Endodermal cell (in vitro differentiated cells): ENCODE results near the gene ERBB4. TPM values are rescaled to one million over a fixed set of nuclear protein-coding genes. Genes with fewer than 3 reads are reported as not detected.
"Not testable (repeated sequence)": the region's sequence is repeated elsewhere in the genome, so short reads cannot be mapped to it uniquely, and the experiment has no call there.

Experiments used
- DNase-seq: peaks from one replicate; pipeline ENCODE4 v3.0.0-alpha.2; 2017
- H3K27ac ChIP-seq: 2 replicates; pipeline ENCODE4 v1.5.1; 2013; ENCODE audit warnings: mild to moderate bottlenecking, low read depth, low read length, moderate library complexity
- H3K27me3 ChIP-seq: 2 replicates; pipeline ENCODE4 v1.6.1; 2013; ENCODE audit warnings: mild to moderate bottlenecking, low read length, moderate library complexity; ENCODE audit not compliant: insufficient read depth, control insufficient read depth, poor library complexity, severe bottlenecking
- H3K36me3 ChIP-seq: 2 replicates; pipeline ENCODE4 v1.7.0; 2013; ENCODE audit warnings: mild to moderate bottlenecking, low read length, moderate library complexity; ENCODE audit not compliant: control insufficient read depth, insufficient read depth
- H3K4me1 ChIP-seq: one replicate; pipeline ENCODE4 v1.7.0; 2013; ENCODE audit warnings: low read length; ENCODE audit not compliant: control insufficient read depth, insufficient read depth
- H3K4me3 ChIP-seq: 2 replicates; pipeline ENCODE4 v1.5.1; 2013; ENCODE audit warnings: mild to moderate bottlenecking, low read length, moderate library complexity
- H3K9ac ChIP-seq: 2 replicates; pipeline ENCODE4 v1.6.1; 2013; ENCODE audit warnings: mild to moderate bottlenecking, low read length, moderate library complexity; ENCODE audit not compliant: poor library complexity, severe bottlenecking; ENCODE audit errors: extremely low read depth
- H3K9me3 ChIP-seq: 2 replicates; pipeline ENCODE4 v1.6.1; 2013; ENCODE audit warnings: mild to moderate bottlenecking, low read length, moderate library complexity; ENCODE audit not compliant: control insufficient read depth
- H3K27ac Mint-ChIP-seq: 2 replicates; pipeline ENCODE4 v1.8.0; 2020; ENCODE audit warnings: mixed read lengths
- H3K27me3 Mint-ChIP-seq: 2 replicates; pipeline ENCODE4 v1.8.0; 2021; ENCODE audit warnings: mild to moderate bottlenecking, mixed read lengths; ENCODE audit not compliant: insufficient read depth
- H3K36me3 Mint-ChIP-seq: 2 replicates; pipeline ENCODE4 v1.8.0; 2020; ENCODE audit warnings: low read depth, mixed read lengths
- H3K4me1 Mint-ChIP-seq: 2 replicates; pipeline ENCODE4 v1.8.0; 2020; ENCODE audit warnings: mixed read lengths
- H3K4me3 Mint-ChIP-seq: 2 replicates; pipeline ENCODE4 v1.8.0; 2020; ENCODE audit warnings: mild to moderate bottlenecking, moderate library complexity, mixed read lengths
- H3K9me3 Mint-ChIP-seq: 2 replicates; pipeline ENCODE4 v1.8.0; 2020; ENCODE audit warnings: mild to moderate bottlenecking, mixed read lengths
- WGBS, 2 experiments: methylation state at CpG; one replicate each; pipeline versions ENCODE4 v1.1.5 to v1.1.7; 2013; ENCODE audit warnings: missing lambda C conversion rate in 2 of 2, mixed read lengths in 1 of 2; ENCODE audit not compliant: insufficient coverage in 1 of 2, insufficient read length in 1 of 2; 5-methylcytosine and 5-hydroxymethylcytosine counted together
- total RNA-seq, 2 donors: library from RNA; stranded (reverse); fragmentation: NEBNext Ultra II Directional in 1 of 2; extraction: Animal tissue kit (Norgen Biotek cat#: 25700) in 1 of 2; gene quantifications; 2 replicates in 1 of 2; 3 replicates in 1 of 2; pipeline ENCODE4 v1.2.1, GENCODE V29; 2021
- TF ChIP-seq, protein P1 (sequence below): fragments of 200-600 bp; sonication (generic); conservative IDR thresholded peaks from 2 replicates; pipeline ENCODE4 v1.5.0; 2021; ENCODE audit warnings: antibody characterized with exemption, mild to moderate bottlenecking

Gene ERBB4
- total RNA-seq, 2 donors from 2014 or later = 154 to 158 TPM

DNA sequence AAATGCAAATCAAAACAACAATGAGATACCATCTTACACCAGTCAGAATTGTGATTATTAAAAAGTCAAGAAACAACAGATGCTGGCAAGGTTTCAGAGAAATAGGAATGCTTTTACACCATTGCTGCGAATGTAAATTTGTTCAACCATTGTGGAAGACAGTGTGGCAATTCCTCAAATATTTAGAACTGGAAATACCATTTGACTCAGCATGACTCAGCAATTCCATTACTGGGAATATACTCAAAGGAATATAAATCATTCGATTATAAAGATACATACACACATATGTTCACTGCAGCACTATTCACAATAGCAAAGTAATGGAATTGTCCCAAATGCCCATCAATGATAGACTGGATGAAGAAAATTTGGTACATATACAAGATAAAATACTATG, 516.7 kb downstream of the ERBB4 start:
- TF ChIP-seq, protein P1, sequence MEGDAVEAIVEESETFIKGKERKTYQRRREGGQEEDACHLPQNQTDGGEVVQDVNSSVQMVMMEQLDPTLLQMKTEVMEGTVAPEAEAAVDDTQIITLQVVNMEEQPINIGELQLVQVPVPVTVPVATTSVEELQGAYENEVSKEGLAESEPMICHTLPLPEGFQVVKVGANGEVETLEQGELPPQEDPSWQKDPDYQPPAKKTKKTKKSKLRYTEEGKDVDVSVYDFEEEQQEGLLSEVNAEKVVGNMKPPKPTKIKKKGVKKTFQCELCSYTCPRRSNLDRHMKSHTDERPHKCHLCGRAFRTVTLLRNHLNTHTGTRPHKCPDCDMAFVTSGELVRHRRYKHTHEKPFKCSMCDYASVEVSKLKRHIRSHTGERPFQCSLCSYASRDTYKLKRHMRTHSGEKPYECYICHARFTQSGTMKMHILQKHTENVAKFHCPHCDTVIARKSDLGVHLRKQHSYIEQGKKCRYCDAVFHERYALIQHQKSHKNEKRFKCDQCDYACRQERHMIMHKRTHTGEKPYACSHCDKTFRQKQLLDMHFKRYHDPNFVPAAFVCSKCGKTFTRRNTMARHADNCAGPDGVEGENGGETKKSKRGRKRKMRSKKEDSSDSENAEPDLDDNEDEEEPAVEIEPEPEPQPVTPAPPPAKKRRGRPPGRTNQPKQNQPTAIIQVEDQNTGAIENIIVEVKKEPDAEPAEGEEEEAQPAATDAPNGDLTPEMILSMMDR = no peak
- no peaks in the 10 kb centered on the region for H3K9me3 ChIP-seq
- H3K9me3 Mint-ChIP-seq = no peaks in the 10 kb centered on the region
- no peaks in the 10 kb centered on the region for H3K36me3 ChIP-seq
- H3K36me3 Mint-ChIP-seq = no peaks in the 10 kb centered on the region
- H3K9ac ChIP-seq = no peak overlapping the region
- H3K4me3 ChIP-seq = no peak overlapping the region
- no peak overlapping the region for H3K27ac ChIP-seq
- H3K4me3 Mint-ChIP-seq = no peak overlapping the region
- no peaks in the 10 kb centered on the region for H3K4me1 Mint-ChIP-seq
- no peaks in the 10 kb centered on the region for H3K27me3 Mint-ChIP-seq
- no peak for DNase-seq
- WGBS, 2 experiments = 60 to 94% methylated on average over 1 to 2 of the region's 2 CpGs
- no peaks in the 10 kb centered on the region for H3K27me3 ChIP-seq
- H3K4me1 ChIP-seq = no peaks in the 10 kb centered on the region
- H3K27ac Mint-ChIP-seq = no peak overlapping the region

DNA sequence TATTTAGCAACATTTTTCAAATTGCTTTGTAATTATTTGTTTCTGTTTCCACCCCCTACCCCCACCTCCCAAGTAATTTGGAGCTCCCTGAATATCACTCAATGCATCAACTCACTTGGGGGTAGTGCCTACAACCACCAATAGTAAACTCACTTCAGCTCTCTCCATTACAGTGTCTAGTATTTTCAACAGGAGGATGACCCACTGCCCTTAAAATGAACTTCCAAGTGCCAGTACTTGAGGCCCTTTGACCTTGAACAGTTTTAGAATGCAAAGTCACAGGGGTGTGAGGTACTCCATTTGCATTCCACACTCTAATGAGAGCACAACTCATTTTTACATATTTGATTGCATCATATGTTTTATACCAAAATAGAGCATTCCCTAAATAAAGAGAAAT, 523.0 kb downstream of the ERBB4 start:
- DNase-seq = no peak
- Mint-ChIP-seq H3K36me3 (no peaks in the 10 kb centered on the region), H3K4me3 (no peak overlapping the region), H3K9me3 (no peaks in the 10 kb centered on the region), H3K27me3 (no peaks in the 10 kb centered on the region), H3K4me1 (no peaks in the 10 kb centered on the region), H3K27ac (peak overlapping the region; percentile 26)
- Histone ChIP-seq H3K27me3 (no peaks in the 10 kb centered on the region), H3K9ac (no peak overlapping the region), H3K36me3 (no peaks in the 10 kb centered on the region), H3K9me3 (peaks cover 7% of the 10 kb centered on the region), H3K4me3 (no peak overlapping the region), H3K27ac (no peak overlapping the region), H3K4me1 (no peaks in the 10 kb centered on the region)
- TF ChIP-seq, protein P1 = no peak

- no peaks in the 10 kb centered on the region for H3K4me1 ChIP-seq
- H3K27me3 ChIP-seq = no peaks in the 10 kb centered on the region
- Mint-ChIP-seq H3K36me3 (no peaks in the 10 kb centered on the region), H3K4me1 (no peaks in the 10 kb centered on the region), H3K4me3 (no peak overlapping the region), H3K9me3 (no peaks in the 10 kb centered on the region), H3K27ac (no peak overlapping the region), H3K27me3 (no peaks in the 10 kb centered on the region)
- no peak overlapping the region for H3K27ac ChIP-seq
- WGBS, 2 experiments = 94 to 100% methylated on average over 1 to 2 of the region's 2 CpGs
- no peak overlapping the region for H3K4me3 ChIP-seq
- no peak overlapping the region for H3K9ac ChIP-seq
- TF ChIP-seq, protein P1 = no peak
- no peaks in the 10 kb centered on the region for H3K36me3 ChIP-seq
- DNase-seq = no peak
- H3K9me3 ChIP-seq = peaks cover 15% of the 10 kb centered on the region
These were observed 525.0 kb downstream of the ERBB4 start for GRCh38 chr2:212013626-212014025.

DNA sequence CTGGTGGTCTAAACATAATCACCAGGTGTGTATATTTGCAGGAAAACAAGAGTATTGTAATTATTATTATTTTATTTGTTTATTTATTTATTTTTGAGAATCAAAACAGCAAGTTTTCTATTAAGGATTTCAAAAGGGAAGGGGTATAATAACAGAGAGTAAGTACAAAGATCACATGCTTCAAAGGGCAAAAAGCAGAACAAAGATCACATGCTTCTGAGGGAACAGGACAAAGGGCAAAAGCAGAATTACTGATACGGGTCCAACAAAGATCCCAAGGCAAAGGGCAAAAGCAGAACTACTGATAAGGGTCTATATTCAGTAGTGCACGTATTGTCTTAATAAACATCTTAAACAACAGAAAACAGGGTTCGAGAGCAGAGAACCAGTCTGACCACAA, 528.3 kb downstream of the ERBB4 start:
- not testable (repeated sequence) for H3K27ac Mint-ChIP-seq, H3K4me1 ChIP-seq, H3K4me3 Mint-ChIP-seq, DNase-seq, H3K36me3 ChIP-seq, H3K27me3 Mint-ChIP-seq, H3K9ac ChIP-seq, H3K36me3 Mint-ChIP-seq, H3K27ac ChIP-seq, H3K9me3 Mint-ChIP-seq, H3K4me1 Mint-ChIP-seq, H3K27me3 ChIP-seq, H3K4me3 ChIP-seq
- peaks cover 15% of the 10 kb centered on the region for H3K9me3 ChIP-seq
- 97% methylated on average over 3 of the region's 3 CpGs; no CpG with 5 or more reads in 1 of the 2 experiments for WGBS, 2 experiments
